CD8-positive, alpha-beta memory T cell (primary cell): ENCODE measurements around the gene ZFAND6. TPM values are rescaled to one million over a fixed set of nuclear protein-coding genes. Genes with fewer than 3 reads are reported as not detected.

Source experiments
- CTCF ChIA-PET: fragments of 350-600 bp; sonication (Branson Sonifier 250); formaldehyde crosslinking; loops from one replicate; lab custom pipeline; 2021; ENCODE audit warnings: antibody characterized with exemption; lab: Charles Lee
- POLR2A ChIA-PET: fragments of 350-600 bp; sonication (Branson Sonifier 250); formaldehyde crosslinking; loops from one replicate; lab custom pipeline; 2021; ENCODE audit warnings: antibody characterized with exemption; lab: Charles Lee
- DNase-seq, 5 donors: peaks; one replicate each; pipeline versions ENCODE4 v3.0.0 to v3.0.0-alpha.2; 2020 to 2022; ENCODE audit warnings: mixed read lengths in 1 of 5
- H3K27ac ChIP-seq: one replicate; pipeline ENCODE4 v1.7.0; 2013; ENCODE audit warnings: low read depth, mild to moderate bottlenecking, low read length, moderate library complexity
- H3K27me3 ChIP-seq: 2 replicates; pipeline ENCODE4 v1.7.0; 2013; ENCODE audit warnings: low read length, mild to moderate bottlenecking; ENCODE audit not compliant: insufficient read depth, poor library complexity, severe bottlenecking
- H3K36me3 ChIP-seq: 2 replicates; pipeline ENCODE4 v1.7.0; 2013; ENCODE audit warnings: mild to moderate bottlenecking, low read length, moderate library complexity; ENCODE audit not compliant: insufficient read depth
- H3K4me1 ChIP-seq: 2 replicates; pipeline ENCODE4 v1.7.0; 2013; ENCODE audit warnings: mild to moderate bottlenecking, low read length, moderate library complexity; ENCODE audit not compliant: insufficient read depth
- H3K4me3 ChIP-seq: 2 replicates; pipeline ENCODE4 v1.7.0; 2013; ENCODE audit warnings: mild to moderate bottlenecking, low read length
- H3K9me3 ChIP-seq: 2 replicates; pipeline ENCODE4 v1.7.0; 2013; ENCODE audit warnings: mild to moderate bottlenecking, low read length
- H3K27ac Mint-ChIP-seq, 8 donors: one replicate each; pipeline ENCODE4 v1.8.0; 2020 to 2021; ENCODE audit warnings: mixed read lengths in 8 of 8, mild to moderate bottlenecking in 6 of 8, inconsistent platforms in 3 of 8, moderate library complexity in 3 of 8
- H3K27me3 Mint-ChIP-seq, 2 donors: one replicate each; pipeline ENCODE4 v1.8.0; 2020 to 2021; ENCODE audit warnings: mixed read lengths in 2 of 2, mild to moderate bottlenecking in 1 of 2, moderate library complexity in 1 of 2
- H3K36me3 Mint-ChIP-seq, 3 donors: one replicate each; pipeline ENCODE4 v1.8.0; 2020 to 2021; ENCODE audit warnings: mixed read lengths in 3 of 3, inconsistent platforms in 1 of 3, mild to moderate bottlenecking in 1 of 3
- H3K4me1 Mint-ChIP-seq, 3 donors: one replicate each; pipeline ENCODE4 v1.8.0; 2020 to 2021; ENCODE audit warnings: mixed read lengths in 3 of 3, inconsistent platforms in 1 of 3, mild to moderate bottlenecking in 1 of 3
- H3K4me3 Mint-ChIP-seq, 7 donors: one replicate each; pipeline ENCODE4 v1.8.0; 2020 to 2021; ENCODE audit warnings: mixed read lengths in 7 of 7, mild to moderate bottlenecking in 6 of 7, moderate library complexity in 4 of 7, inconsistent platforms in 2 of 7
- H3K9me3 Mint-ChIP-seq, 5 donors: one replicate each; pipeline ENCODE4 v1.8.0; 2020 to 2022; ENCODE audit warnings: mixed read lengths in 5 of 5, mild to moderate bottlenecking in 3 of 5, moderate library complexity in 2 of 5, inconsistent platforms in 1 of 5
- polyA plus RNA-seq: library from polyadenylated mRNA; unstranded; fragments of 300-500 nt; fragmentation: Illumina TruSeq; gene quantifications from one replicate; pipeline ENCODE4 v1.2.3, GENCODE V29; 2021
- total RNA-seq, 2 experiments: library from RNA; stranded (reverse); gene quantifications; one replicate each; pipeline ENCODE4 v1.2.3, GENCODE V29; 2021

The ZFAND6 gene
- total and polyA plus RNA-seq, 3 experiments from 2014 or later: 27.5 to 111 (median 28.6) TPM

DNA sequence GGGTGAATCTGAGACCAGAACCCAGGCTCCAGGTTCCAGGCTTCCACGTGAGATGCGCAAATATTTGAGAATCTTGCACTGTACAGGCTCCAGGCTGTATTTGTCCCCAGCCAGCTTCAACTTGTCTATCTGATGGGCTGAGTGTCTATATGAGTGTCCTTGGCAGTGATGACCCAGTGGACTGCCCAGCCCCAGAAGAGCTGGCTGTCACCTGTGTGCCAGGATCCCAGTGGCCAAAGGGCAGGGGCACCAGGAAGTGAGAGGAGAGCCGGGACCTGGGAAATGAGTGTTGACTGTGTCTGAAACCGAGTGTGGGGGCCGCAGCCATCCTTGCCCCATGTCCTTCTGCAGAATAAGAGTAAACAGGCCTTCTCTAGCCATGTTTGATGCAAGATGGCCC lies 103.7 kb downstream of the ZFAND6 start:
- Histone ChIP-seq H3K4me1 (peaks cover 12% of the 10 kb centered on the region), H3K27me3 (no peaks in the 10 kb centered on the region), H3K9me3 (no peaks in the 10 kb centered on the region), H3K36me3 (no peaks in the 10 kb centered on the region), H3K4me3 (no peak overlapping the region), H3K27ac (no peak overlapping the region)
- no peak for DNase-seq
- CTCF ChIA-PET: interaction anchor here (1.5 kb wide), 1 partner anchor 9 kb away, joined by 3 read pairs; no protein-coding TSS in a partner anchor
- Mint-ChIP-seq H3K4me3 (no peak overlapping the region), H3K36me3 (peaks cover 4 to 19% (median 12%) of the 10 kb centered on the region in 3 donors), H3K27me3 (peaks cover 0 to 1% of the 10 kb centered on the region in 2 donors), H3K9me3 (no peaks in the 10 kb centered on the region), H3K4me1 (peaks cover 2 to 19% (median 19%) of the 10 kb centered on the region in 3 donors), H3K27ac (no peak overlapping the region)
- POLR2A ChIA-PET: no interaction called here

DNA sequence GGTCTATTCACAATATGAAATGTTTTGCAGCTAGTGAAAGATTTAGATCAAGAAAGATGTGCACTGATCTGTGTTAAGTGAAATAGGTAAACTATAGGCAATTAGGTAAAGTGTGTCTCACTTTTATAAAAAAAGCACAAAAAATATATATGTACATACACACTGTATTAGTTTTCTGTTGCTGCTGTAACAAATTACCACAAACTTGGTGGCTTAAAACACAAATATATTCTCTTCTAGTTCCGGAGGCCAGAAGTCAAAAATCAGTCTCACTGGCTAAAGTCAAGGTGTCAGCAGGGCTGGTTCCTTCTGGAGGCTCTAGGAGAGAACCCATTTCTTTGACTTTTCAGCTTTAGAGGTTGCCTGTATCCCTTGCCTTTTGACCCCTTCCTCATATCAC lies 104.4 kb downstream of the ZFAND6 start:
- H3K4me3 Mint-ChIP-seq: no peak overlapping the region
- no peak overlapping the region for H3K27ac ChIP-seq
- no peak for DNase-seq
- POLR2A ChIA-PET: no interaction called here
- peaks cover 8 to 19% (median 12%) of the 10 kb centered on the region in 3 donors for H3K36me3 Mint-ChIP-seq
- peaks cover 2 to 19% (median 19%) of the 10 kb centered on the region in 3 donors for H3K4me1 Mint-ChIP-seq
- H3K9me3 ChIP-seq: no peaks in the 10 kb centered on the region
- H3K4me3 ChIP-seq: no peak overlapping the region
- no peaks in the 10 kb centered on the region for H3K36me3 ChIP-seq
- peaks cover 0 to 1% of the 10 kb centered on the region in 2 donors for H3K27me3 Mint-ChIP-seq
- H3K27me3 ChIP-seq: no peaks in the 10 kb centered on the region
- CTCF ChIA-PET: no interaction called here
- peaks cover 12% of the 10 kb centered on the region for H3K4me1 ChIP-seq
- no peak overlapping the region for H3K27ac Mint-ChIP-seq
- no peaks in the 10 kb centered on the region for H3K9me3 Mint-ChIP-seq

DNA sequence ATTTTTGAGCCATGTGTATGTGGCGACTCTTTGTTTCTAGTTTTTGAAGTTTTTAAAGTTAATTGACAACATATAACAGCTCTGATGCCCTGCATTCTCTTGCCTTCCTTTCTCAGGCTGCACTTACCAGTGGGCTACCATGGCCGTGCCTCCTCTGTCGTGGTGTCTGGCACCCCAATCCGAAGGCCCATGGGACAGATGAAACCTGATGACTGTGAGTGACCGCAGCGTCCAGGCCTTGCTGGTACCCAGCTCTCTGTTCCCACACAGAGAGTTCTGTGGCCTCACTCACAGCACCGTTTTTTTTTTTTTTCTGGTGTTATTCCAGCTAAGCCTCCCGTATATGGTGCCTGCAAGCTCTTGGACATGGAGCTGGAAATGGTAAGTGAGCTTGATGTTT lies 108.5 kb downstream of the ZFAND6 start:
- Histone ChIP-seq H3K27me3 (no peaks in the 10 kb centered on the region), H3K27ac (no peak overlapping the region), H3K36me3 (no peaks in the 10 kb centered on the region), H3K4me1 (no peaks in the 10 kb centered on the region), H3K4me3 (no peak overlapping the region), H3K9me3 (no peaks in the 10 kb centered on the region)
- H3K27me3 Mint-ChIP-seq: peaks cover 0 to under 1% of the 10 kb centered on the region in 2 donors
- H3K36me3 Mint-ChIP-seq: peaks cover 5 to 10% (median 7%) of the 10 kb centered on the region in 3 donors
- H3K9me3 Mint-ChIP-seq: no peaks in the 10 kb centered on the region
- ChIA-PET POLR2A (interaction anchor here (0.8 kb wide), 1 partner anchor 133 kb away, joined by 3 read pairs; no protein-coding TSS in a partner anchor), CTCF (interaction anchor here (1.3 kb wide), 1 partner anchor 786 kb away, joined by 3 read pairs; no protein-coding TSS in a partner anchor)
- no peaks in the 10 kb centered on the region for H3K4me1 Mint-ChIP-seq
- H3K4me3 Mint-ChIP-seq: no peak overlapping the region
- peak overlapping the region in 1 of 8 donors; percentile 57 for H3K27ac Mint-ChIP-seq
- no peak for DNase-seq

DNA sequence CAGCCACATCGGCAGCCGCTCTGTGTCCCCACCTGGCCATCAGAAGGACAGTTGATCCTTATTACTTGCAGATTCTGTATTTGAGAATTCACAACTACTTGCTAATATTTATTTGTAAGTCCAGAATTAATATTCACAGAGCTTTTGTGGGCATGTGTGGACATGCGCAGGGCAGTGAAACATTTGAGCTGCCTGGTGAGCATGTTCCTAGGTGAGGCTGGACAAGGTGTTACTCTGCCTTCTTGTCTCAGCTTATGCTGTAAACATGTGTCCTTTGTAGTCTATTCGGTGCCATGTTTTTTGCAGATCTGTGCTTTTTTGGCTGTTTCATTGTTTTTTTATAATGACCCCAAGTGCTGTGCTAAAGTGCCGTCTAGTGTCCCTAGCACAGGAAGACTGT lies 108.9 kb downstream of the ZFAND6 start:
- CTCF ChIA-PET: interaction anchor here (1.3 kb wide), 1 partner anchor 787 kb away, joined by 3 read pairs; no protein-coding TSS in a partner anchor

DNA sequence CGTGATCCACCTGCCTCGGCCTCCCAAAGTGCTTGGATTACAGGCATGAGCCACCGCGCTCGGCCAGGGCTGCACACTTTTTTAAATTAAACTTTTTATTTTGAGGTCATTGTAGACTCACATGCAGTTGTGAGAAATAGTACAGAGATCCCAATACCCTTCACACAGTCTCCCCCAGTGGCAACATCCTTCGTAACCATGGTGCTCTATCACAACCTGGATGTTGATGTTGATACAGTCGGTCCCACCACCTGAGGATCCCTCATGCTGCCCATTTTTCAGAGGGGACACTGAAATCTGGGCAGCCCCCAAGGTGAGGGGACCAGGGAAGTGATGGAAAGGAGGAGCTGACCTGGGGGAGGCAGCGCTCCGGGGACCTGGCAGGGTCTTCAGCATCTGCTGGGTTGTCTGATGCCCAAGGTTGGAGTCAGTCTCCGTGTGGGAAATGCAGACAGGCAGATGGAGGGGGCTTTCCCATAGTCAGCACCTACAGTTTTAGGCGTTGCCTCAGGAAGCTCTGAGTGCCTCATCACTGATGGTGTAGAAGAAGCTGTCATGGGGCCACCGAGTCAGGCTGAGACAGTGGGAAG lies 110.4 kb downstream of the ZFAND6 start:
- no peak for DNase-seq
- no peak overlapping the region for H3K4me3 Mint-ChIP-seq
- no peaks in the 10 kb centered on the region for H3K9me3 Mint-ChIP-seq
- no peaks in the 10 kb centered on the region for H3K4me1 Mint-ChIP-seq
- H3K36me3 ChIP-seq: no peaks in the 10 kb centered on the region
- H3K27me3 ChIP-seq: no peaks in the 10 kb centered on the region
- CTCF ChIA-PET: no interaction called here
- H3K27ac Mint-ChIP-seq: no peak overlapping the region
- H3K4me1 ChIP-seq: no peaks in the 10 kb centered on the region
- no peak overlapping the region for H3K27ac ChIP-seq
- no peak overlapping the region for H3K4me3 ChIP-seq
- H3K36me3 Mint-ChIP-seq: peaks cover 0 to 7% (median 3%) of the 10 kb centered on the region in 3 donors
- POLR2A ChIA-PET: no interaction called here
- H3K27me3 Mint-ChIP-seq: peaks cover 0 to 4% of the 10 kb centered on the region in 2 donors
- H3K9me3 ChIP-seq: no peaks in the 10 kb centered on the region

More for the DNA sequence above, 108.9 kb downstream of the ZFAND6 start:
- Histone ChIP-seq H3K27me3 (no peaks in the 10 kb centered on the region), H3K36me3 (no peaks in the 10 kb centered on the region), H3K9me3 (no peaks in the 10 kb centered on the region), H3K27ac (no peak overlapping the region), H3K4me1 (no peaks in the 10 kb centered on the region), H3K4me3 (no peak overlapping the region)
- no peak overlapping the region for H3K4me3 Mint-ChIP-seq
- H3K4me1 Mint-ChIP-seq: no peaks in the 10 kb centered on the region
- no peaks in the 10 kb centered on the region for H3K9me3 Mint-ChIP-seq
- no peaks in the 10 kb centered on the region for H3K27me3 Mint-ChIP-seq
- no peak overlapping the region for H3K27ac Mint-ChIP-seq
- no peak for DNase-seq
- POLR2A ChIA-PET: interaction anchor here (0.8 kb wide), 1 partner anchor 133 kb away, joined by 3 read pairs; no protein-coding TSS in a partner anchor
- peaks cover 5 to 9% (median 7%) of the 10 kb centered on the region in 3 donors for H3K36me3 Mint-ChIP-seq

DNA sequence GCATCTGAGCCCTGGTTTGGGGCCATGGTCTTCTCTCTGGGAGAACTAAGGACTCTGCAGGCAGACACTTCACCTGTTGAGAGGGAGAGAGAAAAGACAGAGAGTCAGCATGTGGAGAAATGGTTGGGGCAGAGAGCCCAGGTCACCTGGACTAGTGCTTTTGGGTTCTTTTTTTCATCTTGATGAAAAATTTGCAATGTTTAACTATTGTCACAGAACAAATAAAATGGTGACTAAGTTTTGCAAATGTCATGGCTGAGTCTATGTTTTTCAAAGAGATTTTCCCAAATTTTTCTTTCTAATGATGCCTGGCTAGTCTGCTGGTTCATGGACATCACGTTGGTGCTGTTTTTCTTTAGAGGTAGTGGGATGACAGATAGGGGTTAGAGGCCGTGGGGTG lies 111.1 kb downstream of the ZFAND6 start:
- CTCF ChIA-PET: no interaction called here

DNA sequence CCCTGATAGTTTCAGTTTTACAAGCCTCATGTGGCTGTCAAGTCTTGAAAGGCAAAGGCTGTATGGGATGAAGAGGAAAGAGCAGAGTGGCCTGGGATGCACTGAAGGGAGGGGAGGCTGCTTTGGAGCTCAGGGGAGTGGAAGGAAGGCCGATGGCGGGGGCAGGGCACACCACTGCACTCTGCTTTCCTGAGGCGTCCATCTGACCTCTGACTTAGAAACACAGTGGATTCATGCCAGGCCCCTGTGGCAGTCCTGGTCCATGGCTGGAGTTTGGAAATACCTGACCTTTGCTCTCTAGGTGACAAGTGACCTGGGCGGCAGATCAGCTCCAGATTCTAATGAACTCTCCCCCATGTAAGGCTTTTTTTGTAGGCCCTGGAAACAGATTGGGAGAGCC lies 112.3 kb downstream of the ZFAND6 start:
- Histone ChIP-seq H3K9me3 (no peaks in the 10 kb centered on the region), H3K27me3 (no peaks in the 10 kb centered on the region), H3K4me3 (no peak overlapping the region), H3K27ac (no peak overlapping the region), H3K4me1 (no peaks in the 10 kb centered on the region), H3K36me3 (no peaks in the 10 kb centered on the region)
- Mint-ChIP-seq H3K27ac (no peak overlapping the region), H3K9me3 (no peaks in the 10 kb centered on the region), H3K4me3 (peak overlapping the region in 1 of 7 donors; percentile 44), H3K27me3 (peaks cover 0 to 4% of the 10 kb centered on the region in 2 donors), H3K4me1 (no peaks in the 10 kb centered on the region), H3K36me3 (peaks cover 0 to 11% (median 3%) of the 10 kb centered on the region in 3 donors)
- no peak for DNase-seq
- CTCF ChIA-PET: interaction anchor here (0.9 to 3.0 kb wide), 5 partner anchors 10 to 790 kb away, joined by 3 to 22 read pairs (median 5); no protein-coding TSS in a partner anchor
- POLR2A ChIA-PET: no interaction called here

More for the DNA sequence above, 111.1 kb downstream of the ZFAND6 start:
- Mint-ChIP-seq H3K4me1 (no peaks in the 10 kb centered on the region), H3K27ac (no peak overlapping the region), H3K36me3 (peaks cover 0 to 11% (median 3%) of the 10 kb centered on the region in 3 donors), H3K9me3 (no peaks in the 10 kb centered on the region), H3K27me3 (peaks cover 0 to 4% of the 10 kb centered on the region in 2 donors), H3K4me3 (no peak overlapping the region)
- no peak overlapping the region for H3K4me3 ChIP-seq
- no peaks in the 10 kb centered on the region for H3K27me3 ChIP-seq
- POLR2A ChIA-PET: no interaction called here
- H3K9me3 ChIP-seq: no peaks in the 10 kb centered on the region
- H3K4me1 ChIP-seq: no peaks in the 10 kb centered on the region
- no peaks in the 10 kb centered on the region for H3K36me3 ChIP-seq
- no peak for DNase-seq
- no peak overlapping the region for H3K27ac ChIP-seq

DNA sequence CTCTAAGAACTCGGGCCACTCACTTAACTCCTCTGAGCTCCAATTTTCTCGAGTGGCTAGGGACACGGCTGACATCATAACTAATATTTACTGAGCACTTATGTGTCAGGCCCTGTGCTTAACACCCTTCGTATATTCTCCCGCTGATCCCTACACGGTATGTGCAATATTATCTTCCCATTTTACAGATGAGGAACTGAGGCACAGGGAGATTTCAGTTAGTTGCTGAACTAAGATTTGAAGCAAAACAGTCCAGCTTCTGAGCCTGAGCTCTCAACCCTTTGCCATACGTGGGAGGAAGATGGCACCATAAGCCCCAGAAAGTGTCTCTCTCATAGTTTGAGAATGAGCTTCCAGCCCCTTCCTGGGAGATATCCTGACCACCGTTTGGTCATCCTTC lies 112.9 kb downstream of the ZFAND6 start:
- Mint-ChIP-seq H3K27me3 (peaks cover 0 to 4% of the 10 kb centered on the region in 2 donors), H3K36me3 (peaks cover 0 to 13% (median 3%) of the 10 kb centered on the region in 3 donors), H3K9me3 (no peaks in the 10 kb centered on the region), H3K27ac (peak overlapping the region in 1 of 8 donors; percentile 78), H3K4me1 (no peaks in the 10 kb centered on the region), H3K4me3 (no peak overlapping the region)
- Histone ChIP-seq H3K27ac (no peak overlapping the region), H3K36me3 (no peaks in the 10 kb centered on the region), H3K27me3 (no peaks in the 10 kb centered on the region), H3K9me3 (no peaks in the 10 kb centered on the region), H3K4me1 (no peaks in the 10 kb centered on the region), H3K4me3 (no peak overlapping the region)
- CTCF ChIA-PET: interaction anchor here (0.9 to 3.0 kb wide), 7 partner anchors 9 to 791 kb away, joined by 3 to 22 read pairs (median 5); no protein-coding TSS in a partner anchor
- DNase-seq: no peak
- POLR2A ChIA-PET: no interaction called here
